C4-2B (cell line): Measurements from ENCODE around the gene SLC27A5.
A peak's percentile ranks its signal among the peaks of the same experiment; 100 is the strongest.

Source experiments
- H3K27ac ChIP-seq: fragments of 450-650 bp; 2 replicates; pipeline ENCODE4 v1.5.1; 2017
- ZFX ChIP-seq: fragments of 450-650 bp; IDR thresholded peaks from 2 replicates; pipeline ENCODE4 v1.6.1; 2017
- TF ChIP-seq, protein P1 (sequence below): fragments of 450-650 bp; conservative IDR thresholded peaks from 2 replicates; pipeline ENCODE4 v1.5.1; 2017; ENCODE audit warnings: mild to moderate bottlenecking

Gene SLC27A5

DNA sequence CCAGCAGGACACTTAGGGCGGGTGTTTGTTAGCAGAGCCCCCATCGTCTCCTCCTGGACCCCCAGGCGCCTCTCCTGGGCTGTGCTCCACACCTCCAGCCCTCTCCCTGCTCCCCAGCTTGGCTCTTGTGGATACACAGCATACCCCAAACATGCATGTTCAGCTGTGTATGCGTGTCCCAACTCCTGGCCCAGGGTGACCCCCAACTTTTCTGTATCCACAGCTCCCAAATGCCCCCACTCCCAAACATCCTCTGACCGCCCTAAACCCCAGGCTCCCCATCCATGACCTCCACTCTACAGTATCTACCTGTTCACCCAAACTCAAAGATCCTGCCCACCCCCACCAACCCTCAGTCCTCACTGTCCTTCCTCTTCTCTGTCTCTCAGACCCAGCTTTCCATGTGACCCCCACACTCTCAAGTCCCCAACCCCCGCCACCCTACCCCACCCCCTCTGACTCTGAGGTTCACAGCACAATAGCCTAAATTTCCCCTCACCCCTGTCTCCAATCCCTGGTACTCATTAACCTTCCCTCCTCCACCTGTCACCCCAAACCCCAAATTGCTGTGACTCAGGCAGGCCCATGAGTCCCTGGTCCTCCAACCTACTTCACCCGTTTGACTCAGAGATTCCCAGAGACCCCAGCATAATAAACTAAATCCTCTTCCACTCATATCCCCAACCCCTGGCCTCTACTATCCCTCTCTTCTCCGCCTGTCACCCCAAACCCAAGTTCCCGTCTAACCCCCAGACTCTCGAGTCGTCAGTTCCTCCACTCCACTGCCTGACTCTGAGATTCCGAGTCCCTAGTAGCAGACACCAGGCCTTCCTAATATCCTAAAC lies 45.7 kb upstream of the SLC27A5 start:
- peak overlapping the region; percentile 96 for H3K27ac ChIP-seq
- TF ChIP-seq, protein P1, sequence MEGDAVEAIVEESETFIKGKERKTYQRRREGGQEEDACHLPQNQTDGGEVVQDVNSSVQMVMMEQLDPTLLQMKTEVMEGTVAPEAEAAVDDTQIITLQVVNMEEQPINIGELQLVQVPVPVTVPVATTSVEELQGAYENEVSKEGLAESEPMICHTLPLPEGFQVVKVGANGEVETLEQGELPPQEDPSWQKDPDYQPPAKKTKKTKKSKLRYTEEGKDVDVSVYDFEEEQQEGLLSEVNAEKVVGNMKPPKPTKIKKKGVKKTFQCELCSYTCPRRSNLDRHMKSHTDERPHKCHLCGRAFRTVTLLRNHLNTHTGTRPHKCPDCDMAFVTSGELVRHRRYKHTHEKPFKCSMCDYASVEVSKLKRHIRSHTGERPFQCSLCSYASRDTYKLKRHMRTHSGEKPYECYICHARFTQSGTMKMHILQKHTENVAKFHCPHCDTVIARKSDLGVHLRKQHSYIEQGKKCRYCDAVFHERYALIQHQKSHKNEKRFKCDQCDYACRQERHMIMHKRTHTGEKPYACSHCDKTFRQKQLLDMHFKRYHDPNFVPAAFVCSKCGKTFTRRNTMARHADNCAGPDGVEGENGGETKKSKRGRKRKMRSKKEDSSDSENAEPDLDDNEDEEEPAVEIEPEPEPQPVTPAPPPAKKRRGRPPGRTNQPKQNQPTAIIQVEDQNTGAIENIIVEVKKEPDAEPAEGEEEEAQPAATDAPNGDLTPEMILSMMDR = no peak
- TF ChIP-seq ZFX = no peak

DNA sequence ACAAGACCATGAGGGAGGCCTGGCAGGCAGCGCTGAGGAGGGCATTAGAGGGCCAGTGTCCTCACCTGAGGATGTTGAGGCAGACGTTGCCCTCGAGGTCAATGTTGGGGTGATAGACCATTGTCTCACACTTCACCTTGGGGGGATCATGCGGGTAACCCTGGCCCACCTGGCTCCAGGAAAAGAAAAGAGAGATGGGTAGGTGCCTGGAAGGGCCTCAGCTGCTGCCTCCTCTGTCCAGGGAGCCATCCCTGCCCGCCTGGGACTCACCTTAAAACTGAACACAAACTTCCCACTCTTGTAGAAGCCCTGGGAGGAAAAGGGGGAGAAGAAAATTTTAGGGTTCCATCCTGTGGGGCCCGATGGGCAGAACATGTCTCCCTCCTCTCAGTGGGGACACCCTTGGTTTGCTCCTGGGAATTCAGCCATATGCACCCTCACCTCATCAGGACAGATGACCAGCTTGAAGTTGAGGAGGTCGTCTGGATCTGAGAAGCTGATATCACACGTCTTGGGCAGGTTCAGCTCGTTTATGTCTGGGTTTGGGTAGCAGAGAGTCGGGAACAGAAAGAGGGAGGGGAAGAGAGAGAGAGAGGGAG lies 44.9 kb upstream of the SLC27A5 start:
- peak overlapping the region; percentile 96 for H3K27ac ChIP-seq
- no peak for TF ChIP-seq ZFX
- TF ChIP-seq, protein P1 = no peak

DNA sequence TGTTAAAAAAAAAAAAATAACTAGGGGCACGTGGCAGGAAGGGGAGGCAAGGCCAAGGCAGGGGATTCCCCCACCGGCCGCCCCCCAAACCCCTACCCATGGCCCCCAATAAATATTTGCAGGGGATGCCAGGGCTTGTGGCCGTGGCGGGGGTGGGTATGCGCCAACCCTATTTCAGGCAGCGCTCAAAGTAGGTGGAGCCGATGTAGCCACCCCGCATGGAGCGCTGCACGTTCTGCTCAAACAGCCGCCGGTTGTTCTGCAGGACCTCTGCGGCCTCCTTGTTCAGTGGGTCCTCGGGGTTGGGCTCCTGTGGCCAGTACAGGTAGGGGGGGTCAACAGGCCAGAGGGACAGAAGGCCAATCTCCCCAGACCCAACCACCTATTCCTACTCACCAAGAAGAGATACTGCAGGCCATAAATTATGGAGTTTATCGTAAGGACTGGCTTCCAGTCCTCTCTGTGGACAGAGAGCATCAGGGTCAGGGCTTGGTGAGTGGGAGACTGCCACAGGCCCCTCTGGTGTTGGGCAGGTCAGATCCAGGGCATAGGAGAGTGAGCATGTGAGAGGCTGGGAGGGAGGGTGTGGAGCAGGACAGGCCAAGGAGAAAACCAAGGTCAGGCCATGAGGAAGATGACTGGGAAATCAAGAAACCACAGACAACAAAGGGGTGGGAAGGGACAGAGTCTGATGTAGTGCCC lies 44.3 kb upstream of the SLC27A5 start:
- peak overlapping the region; percentile 96 for H3K27ac ChIP-seq

DNA sequence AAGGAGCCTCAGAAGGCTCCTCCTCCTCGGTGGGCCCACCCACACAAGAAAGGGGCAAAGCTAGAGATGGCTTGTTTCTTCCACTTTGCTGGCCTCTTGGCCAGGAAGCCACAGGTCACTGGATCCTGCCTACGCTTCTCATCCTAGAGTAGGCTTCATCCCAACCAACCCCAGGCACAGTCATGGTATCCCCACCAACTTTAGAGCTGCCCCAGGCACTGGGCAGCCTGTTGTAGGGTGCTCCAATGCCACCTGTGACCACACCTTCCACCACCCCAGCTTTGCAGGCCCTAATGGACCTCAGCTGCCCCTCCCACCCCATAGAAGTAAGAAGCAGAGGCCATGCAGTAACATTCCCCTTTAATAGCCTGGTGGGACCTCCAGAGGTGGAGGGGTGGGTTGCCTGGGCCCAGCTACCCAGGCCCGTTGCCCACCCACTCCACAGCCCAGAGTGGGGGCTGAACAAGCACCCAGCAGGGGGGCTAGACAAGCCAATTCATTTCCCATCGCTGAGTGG lies 43.6 kb upstream of the SLC27A5 start:
- H3K27ac ChIP-seq = peak overlapping the region; percentile 81
- TF ChIP-seq ZFX = no peak
- TF ChIP-seq, protein P1 = no peak

More for the DNA sequence above, 44.3 kb upstream of the SLC27A5 start:
- TF ChIP-seq, protein P1 = no peak

DNA sequence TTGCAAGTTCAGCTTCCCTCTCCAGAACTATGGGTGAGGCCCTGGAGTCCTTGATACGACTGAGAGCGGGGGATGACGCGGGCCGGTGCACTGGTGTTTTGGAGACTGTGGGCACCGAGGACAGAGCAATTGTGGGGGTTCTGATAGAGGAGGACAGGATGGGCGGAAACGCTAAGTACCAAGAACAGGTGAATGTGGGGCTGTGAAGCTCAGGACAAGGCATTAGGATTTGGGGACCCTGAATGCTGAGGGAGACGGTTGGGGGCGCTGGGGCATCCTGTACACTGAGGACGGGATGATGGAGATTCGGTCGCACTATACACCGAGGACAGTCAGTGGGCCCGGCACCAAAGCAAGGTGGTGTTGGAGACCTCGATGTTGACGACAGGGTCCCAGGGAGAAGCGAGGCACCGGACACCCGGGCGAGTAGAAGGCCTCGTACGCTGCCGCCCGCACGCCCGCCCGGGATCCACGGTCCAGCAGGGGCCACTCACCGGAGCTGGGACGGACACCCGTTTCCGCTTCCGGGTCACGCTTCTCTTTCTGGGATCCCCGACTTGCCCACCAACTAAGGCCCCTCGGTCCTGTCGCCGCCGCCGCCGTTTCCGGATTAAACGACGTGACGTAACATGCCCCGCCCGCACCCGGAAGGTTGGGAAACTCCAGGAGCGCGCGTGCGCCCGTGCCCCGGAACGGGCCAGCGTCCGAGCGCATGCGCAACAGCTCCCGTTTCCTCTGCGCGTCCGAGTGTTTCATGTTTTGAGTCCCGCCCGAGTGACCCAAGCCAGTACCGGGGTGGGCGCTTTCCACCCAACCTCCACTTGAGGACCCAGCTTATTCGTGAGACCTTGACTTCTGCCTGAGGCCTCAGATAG lies 42.9 kb upstream of the SLC27A5 start, which contains the start of gene CHMP2A:
CHMP2A (minus strand) TSS at position 612 of the 875 bp plus-strand sequence. CDS start 893 bp downstream, outside the sequence.
- peak; percentile 45; the same call in 1 of the 2 replicates for TF ChIP-seq ZFX
- TF ChIP-seq, protein P1 = no peak
- H3K27ac ChIP-seq = peak within 1 kb of the TSS; percentile 81

DNA sequence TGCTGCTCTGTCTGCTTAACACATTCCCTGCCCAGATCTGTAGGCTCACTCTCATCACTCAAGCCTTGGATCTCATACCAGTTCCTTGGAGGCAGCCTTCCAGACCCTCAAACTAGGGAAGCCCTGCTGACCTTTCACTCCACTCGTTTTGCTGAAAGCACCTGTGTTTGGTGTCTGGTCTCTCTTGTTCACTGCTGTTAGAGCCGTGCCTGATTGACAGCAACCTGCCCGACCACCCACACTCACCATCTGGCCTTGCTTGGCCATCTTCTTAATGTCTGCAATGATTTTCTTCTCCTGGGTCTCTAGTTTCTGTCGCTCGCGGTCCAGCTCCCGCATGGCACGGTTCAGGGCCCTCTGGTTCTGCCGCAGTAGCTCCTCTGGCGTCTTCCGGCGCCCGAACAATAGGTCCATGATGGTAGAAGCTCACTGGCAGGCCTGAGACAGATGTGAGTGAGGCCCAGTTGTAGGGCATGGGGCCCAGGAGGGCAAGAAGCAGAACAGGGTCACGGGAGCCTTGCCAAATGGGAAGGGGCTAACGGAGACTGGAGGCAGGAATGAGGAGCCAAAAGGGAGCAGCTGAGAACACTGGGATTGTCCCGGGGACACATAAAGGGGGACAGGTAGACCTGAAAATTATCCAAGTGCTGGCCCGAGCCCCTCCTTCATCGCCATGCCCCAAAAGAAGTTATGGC lies 42.2 kb upstream of the SLC27A5 start:
- H3K27ac ChIP-seq = peak overlapping the region; percentile 81
- TF ChIP-seq ZFX = no peak
- TF ChIP-seq, protein P1 = no peak
